ENCODE results near the gene LIMS2.

LIMS2 gene

GRCh38 chr2:127640082-127641072 is 35.0 kb downstream of the LIMS2 start:
- no peak for DNase-seq (ENCODE audit: low read depth)
- no peak for TF ChIP-seq CTCF (IDR thresholded peaks at IDR 0.05; ENCODE audit: low read depth, low read length, missing control alignments)
- H3K4me3 ChIP-seq (ENCODE audit: low read depth, low read length): no peak overlapping the region

- H3K4me3 ChIP-seq (ENCODE audit: low read depth, low read length): no peak overlapping the region
- no peak for DNase-seq (ENCODE audit: low read depth)
- TF ChIP-seq CTCF (IDR thresholded peaks at IDR 0.05; ENCODE audit: low read depth, low read length, missing control alignments): no peak
These were observed 36.2 kb downstream of the LIMS2 start for GRCh38 chr2:127639111-127639474.

GRCh38 chr2:127638361-127639110 is 36.8 kb downstream of the LIMS2 start:
- H3K4me3 ChIP-seq (ENCODE audit: low read depth, low read length): no peak overlapping the region
- no peak for TF ChIP-seq CTCF (IDR thresholded peaks at IDR 0.05; ENCODE audit: low read depth, low read length, missing control alignments)
- DNase-seq (ENCODE audit: low read depth): no peak

- DNase-seq (ENCODE audit: low read depth): no peak
- H3K4me3 ChIP-seq (ENCODE audit: low read depth, low read length): no peak overlapping the region
- TF ChIP-seq CTCF (IDR thresholded peaks at IDR 0.05; ENCODE audit: low read depth, low read length, missing control alignments): no peak
These were observed 37.5 kb downstream of the LIMS2 start for GRCh38 chr2:127637725-127638252.

- DNase-seq (ENCODE audit: low read depth): no peak
- H3K4me3 ChIP-seq (ENCODE audit: low read depth, low read length): no peak overlapping the region
- TF ChIP-seq CTCF (IDR thresholded peaks at IDR 0.05; ENCODE audit: low read depth, low read length, missing control alignments): no peak
These were observed 38.1 kb downstream of the LIMS2 start for GRCh38 chr2:127637236-127637630.

- no peak for TF ChIP-seq CTCF (IDR thresholded peaks at IDR 0.05; ENCODE audit: low read depth, low read length, missing control alignments)
- H3K4me3 ChIP-seq (ENCODE audit: low read depth, low read length): no peak overlapping the region
- DNase-seq (ENCODE audit: low read depth): no peak
These were observed 38.8 kb downstream of the LIMS2 start for GRCh38 chr2:127636248-127637235.
